Measurements from ENCODE around the gene SLC16A5.

DNA sequence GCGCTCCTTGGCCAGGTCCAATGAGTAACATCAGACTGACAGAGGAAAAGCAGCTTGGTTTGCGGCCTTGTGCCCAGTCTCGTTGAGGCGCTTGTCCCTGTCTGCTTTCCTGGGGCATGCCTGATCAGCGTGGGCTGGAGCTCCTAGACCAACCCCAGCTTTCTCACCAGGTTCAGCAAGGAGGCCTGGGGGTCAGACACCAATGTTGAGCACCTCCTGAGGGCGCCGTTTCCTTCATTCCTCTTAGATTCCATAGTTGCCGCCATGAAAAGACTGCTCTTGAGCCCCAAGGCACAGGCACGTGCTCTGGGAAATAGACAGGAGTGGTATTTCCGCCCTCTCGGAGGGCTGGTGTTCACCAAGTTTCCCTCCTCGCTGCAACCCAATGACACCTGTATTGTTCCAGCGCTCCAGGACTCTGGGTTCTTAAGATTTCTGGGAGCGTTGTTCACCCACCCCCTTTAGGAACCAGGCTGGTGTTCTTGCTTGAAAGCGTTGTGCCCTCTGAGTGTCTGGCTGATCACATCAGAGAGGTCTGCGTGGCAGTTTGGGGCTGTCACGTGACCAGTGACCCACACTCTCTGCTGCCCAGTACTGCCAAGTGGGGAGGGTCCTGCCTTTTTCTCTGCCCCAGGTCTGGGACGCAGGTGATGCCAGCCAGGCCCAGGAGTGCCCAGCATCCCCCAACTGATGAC lies 22.7 kb upstream of the SLC16A5 start:
- no peak for TF ChIP-seq CTCF (IDR thresholded peaks at IDR 0.05)
- no peak for TF ChIP-seq POLR2A (IDR thresholded peaks at IDR 0.05)

Data from gastroesophageal sphincter (tissue), 3 donors.